ENCODE data around the gene SMTNL1.

GRCh38 chr11:57490456-57491248, 46.7 kb upstream of the SMTNL1 start:
- TF ChIP-seq, protein P1, sequence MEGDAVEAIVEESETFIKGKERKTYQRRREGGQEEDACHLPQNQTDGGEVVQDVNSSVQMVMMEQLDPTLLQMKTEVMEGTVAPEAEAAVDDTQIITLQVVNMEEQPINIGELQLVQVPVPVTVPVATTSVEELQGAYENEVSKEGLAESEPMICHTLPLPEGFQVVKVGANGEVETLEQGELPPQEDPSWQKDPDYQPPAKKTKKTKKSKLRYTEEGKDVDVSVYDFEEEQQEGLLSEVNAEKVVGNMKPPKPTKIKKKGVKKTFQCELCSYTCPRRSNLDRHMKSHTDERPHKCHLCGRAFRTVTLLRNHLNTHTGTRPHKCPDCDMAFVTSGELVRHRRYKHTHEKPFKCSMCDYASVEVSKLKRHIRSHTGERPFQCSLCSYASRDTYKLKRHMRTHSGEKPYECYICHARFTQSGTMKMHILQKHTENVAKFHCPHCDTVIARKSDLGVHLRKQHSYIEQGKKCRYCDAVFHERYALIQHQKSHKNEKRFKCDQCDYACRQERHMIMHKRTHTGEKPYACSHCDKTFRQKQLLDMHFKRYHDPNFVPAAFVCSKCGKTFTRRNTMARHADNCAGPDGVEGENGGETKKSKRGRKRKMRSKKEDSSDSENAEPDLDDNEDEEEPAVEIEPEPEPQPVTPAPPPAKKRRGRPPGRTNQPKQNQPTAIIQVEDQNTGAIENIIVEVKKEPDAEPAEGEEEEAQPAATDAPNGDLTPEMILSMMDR (IDR thresholded peaks at IDR 0.05), result no peak
- no peak for TF ChIP-seq POLR2A (IDR thresholded peaks at IDR 0.05)
